GM12878 (cell line): ENCODE data around the gene AOPEP. TPM values are rescaled to one million over a fixed set of nuclear protein-coding genes. Genes with fewer than 3 reads are reported as not detected.

Experiments
- ATAC-seq: fragments of 200-7000 bp; cut with Tn5 transposase; 3 replicates; pipeline ENCODE4 v1.9.1; 2020; ENCODE audit warnings: mild to moderate bottlenecking, moderate library complexity
- BruUV-seq: library from RNA; stranded (reverse); fragments of 400-500 nt; replicated peaks from 2 replicates; lab custom pipeline; 2021; lab: Mats Ljungman, UMichigan
- CTCF ChIA-PET: fragments of 300-600 bp; sonication (Branson Sonifier 250); formaldehyde crosslinking; extraction: SDS; loops from one replicate; lab custom pipeline; 2021; ENCODE audit warnings: inconsistent platforms; lab: Yijun Ruan, JAX
- POLR2A ChIA-PET: fragments of 350-600 bp; formaldehyde crosslinking; extraction: SDS; loops from one replicate; lab custom pipeline; 2021; ENCODE audit warnings: inconsistent platforms; lab: Charles Lee
- RAD21 ChIA-PET: fragments of 300-600 bp; sonication (Branson Sonifier 250); formaldehyde crosslinking; loops from one replicate; lab custom pipeline; 2023; ENCODE audit warnings: antibody characterized with exemption; ENCODE audit not compliant: unreplicated experiment; lab: Charles Lee
- SMC1A ChIA-PET: fragments of 300-600 bp; sonication (Branson Sonifier 250); formaldehyde crosslinking; loops from one replicate; lab custom pipeline; 2023; ENCODE audit not compliant: unreplicated experiment, uncharacterized antibody; lab: Charles Lee
- DNase-seq: peaks from one replicate; pipeline ENCODE4 v3.0.0-alpha.2; 2011; ENCODE audit warnings: low read depth, low spot score
- FAIRE-seq: peaks from 3 replicates; lab custom pipeline; 2011; peaks lifted over from hg19 to GRCh38; lab: Jason Lieb, UNC
- H2AFZ ChIP-seq: 2 replicates; pipeline ENCODE4 v1.6.0; 2011; ENCODE audit warnings: low read depth, low read length, control low read depth; ENCODE audit not compliant: control insufficient read depth
- H3K27ac ChIP-seq: 2 replicates; pipeline ENCODE4 v1.5.1; 2011; ENCODE audit warnings: control low read depth; ENCODE audit not compliant: control insufficient read depth, insufficient read depth
- H3K27me3 ChIP-seq, 2 experiments: replicated peaks in 1 of 2; 2 replicates each; pipeline versions ENCODE4 v1.6.0 to v1.6.1; 2011; ENCODE audit warnings: low read length in 1 of 2; ENCODE audit not compliant: control insufficient read depth in 2 of 2, insufficient read depth in 2 of 2
- H3K36me3 ChIP-seq, 2 experiments: 2 replicates each; pipeline ENCODE4 v1.5.1; 2011; ENCODE audit warnings: low read length in 1 of 2; ENCODE audit not compliant: control insufficient read depth in 2 of 2, insufficient read depth in 2 of 2
- H3K4me1 ChIP-seq: 2 replicates; pipeline ENCODE4 v1.6.1; 2011; ENCODE audit warnings: mild to moderate bottlenecking, low read length, moderate library complexity, mixed read lengths; ENCODE audit not compliant: control insufficient read depth, insufficient read depth
- H3K4me2 ChIP-seq: 2 replicates; pipeline ENCODE4 v1.6.0; 2011; ENCODE audit warnings: control low read depth; ENCODE audit not compliant: control insufficient read depth, insufficient read depth
- H3K4me3 ChIP-seq: fragments of 200-600 bp; sonication (generic); 2 replicates; pipeline ENCODE4 v1.5.1; 2016
- H3K79me2 ChIP-seq: 2 replicates; pipeline ENCODE4 v1.6.0; 2011; ENCODE audit warnings: low read length; ENCODE audit not compliant: control insufficient read depth, insufficient read depth
- H3K9ac ChIP-seq: 2 replicates; pipeline ENCODE4 v1.8.0; 2011; ENCODE audit warnings: low read length, control low read depth, mixed read lengths; ENCODE audit not compliant: control insufficient read depth, insufficient read depth
- H3K9me3 ChIP-seq: replicated peaks from 3 replicates; pipeline ENCODE4 v1.5.1; 2011; ENCODE audit warnings: mild to moderate bottlenecking, low read length; ENCODE audit not compliant: control insufficient read depth, insufficient read depth
- H4K20me1 ChIP-seq: 2 replicates; pipeline ENCODE4 v1.6.0; 2011; ENCODE audit not compliant: control insufficient read depth, insufficient read depth
- CBFB ChIP-seq: IDR thresholded peaks from 2 replicates; pipeline ENCODE4 v1.6.1; 2016; ENCODE audit warnings: antibody characterized with exemption, low read depth
- CBX5 ChIP-seq: sonication (generic); IDR thresholded peaks from 2 replicates; pipeline ENCODE4 v1.6.1; 2016; ENCODE audit warnings: low read depth, moderate library complexity, mild to moderate bottlenecking, inconsistent platforms
- CREB1 ChIP-seq: IDR thresholded peaks from 2 replicates; pipeline ENCODE4 v1.6.1; 2012; ENCODE audit warnings: low read depth, mild to moderate bottlenecking, inconsistent platforms
- GATAD2B ChIP-seq: fragments of 450-650 bp; conservative IDR thresholded peaks from 2 replicates; pipeline ENCODE4 v1.6.1; 2017; ENCODE audit warnings: low read depth, mild to moderate bottlenecking, moderate library complexity
- MAX ChIP-seq: IDR thresholded peaks from 2 replicates; pipeline ENCODE4 v1.6.1; 2012; ENCODE audit warnings: low read depth, low read length, improper control_type of control experiment
- MEF2B ChIP-seq: fragments of 450-650 bp; IDR thresholded peaks from 2 replicates; pipeline ENCODE4 v1.6.1; 2018; ENCODE audit warnings: mild to moderate bottlenecking, moderate library complexity; ENCODE audit not compliant: partially characterized antibody, poor library complexity, severe bottlenecking
- PML ChIP-seq: IDR thresholded peaks from 2 replicates; pipeline ENCODE4 v1.6.1; 2012; ENCODE audit warnings: low read length, inconsistent platforms
- TCF3 ChIP-seq: IDR thresholded peaks from 2 replicates; pipeline ENCODE4 v1.6.1; 2012; ENCODE audit warnings: low read depth, mild to moderate bottlenecking, low read length, borderline replicate concordance; ENCODE audit not compliant: insufficient read depth
- WRNIP1 ChIP-seq: IDR thresholded peaks from 2 replicates; pipeline ENCODE4 v1.6.1; 2011; ENCODE audit warnings: low read depth, low read length, improper control_type of control experiment, borderline replicate concordance
- YBX1 ChIP-seq: fragments of 450-650 bp; IDR thresholded peaks from 2 replicates; pipeline ENCODE4 v1.6.1; 2016; ENCODE audit warnings: antibody characterized with exemption
- WGBS: methylation state at CpG from one replicate; pipeline ENCODE4 v1.1.6; 2016; ENCODE audit warnings: low lambda C conversion rate; ENCODE audit not compliant: insufficient replicate concordance, insufficient coverage; ENCODE audit errors: missing lambda C conversion rate; 5-methylcytosine and 5-hydroxymethylcytosine counted together
- in situ Hi-C: fragments of 300-500 bp; cut with MboI; formaldehyde crosslinking; loops from 9 replicates; pipeline ENCODE4 v1.14.3; 2018; ENCODE audit warnings: mixed read lengths
- intact Hi-C: fragments of 100-400 bp; cut with micrococcal nuclease; formaldehyde crosslinking; loops from one replicate; pipeline ENCODE4 v1.14.2; 2022; ENCODE audit not compliant: unreplicated experiment
- polyA plus RNA-seq, 11 experiments: library from polyadenylated mRNA; depleted of rRNA in 4 of 11; unstranded in 6 of 11; stranded (reverse) in 5 of 11; fragments of >200 nt; fragmentation: Nextera tagmentation in 4 of 11; fragmentation: Illumina TruSeq in 1 of 11; extraction: Ambion mirVana in 4 of 11; extraction: Trizol in 1 of 11; gene quantifications; 1 replicate in 1 of 11; 2 replicates in 10 of 11; pipeline versions ENCODE4 v1.2.1 to v1.2.3, GENCODE V29; 2011 to 2016; ENCODE audit warnings: inconsistent platforms in 2 of 11, missing spikeins in 2 of 11, low read depth in 1 of 11
- total RNA-seq, 4 experiments: library from RNA; depleted of rRNA in 3 of 4; stranded (reverse); fragments of >200 nt in 3 of 4; fragmentation: Illumina TruSeq in 1 of 4; extraction: Trizol in 1 of 4; gene quantifications; 2 replicates each; pipeline versions ENCODE4 v1.2.1 to v1.2.3, GENCODE V29; 2013 to 2021

The AOPEP gene
- total and polyA plus RNA-seq, 10 of the 15 experiments (the other 5 are each of a cell fraction or from before 2014, with no cell fraction given), result 2.3 to 16.9 (median 10.1) TPM

DNA sequence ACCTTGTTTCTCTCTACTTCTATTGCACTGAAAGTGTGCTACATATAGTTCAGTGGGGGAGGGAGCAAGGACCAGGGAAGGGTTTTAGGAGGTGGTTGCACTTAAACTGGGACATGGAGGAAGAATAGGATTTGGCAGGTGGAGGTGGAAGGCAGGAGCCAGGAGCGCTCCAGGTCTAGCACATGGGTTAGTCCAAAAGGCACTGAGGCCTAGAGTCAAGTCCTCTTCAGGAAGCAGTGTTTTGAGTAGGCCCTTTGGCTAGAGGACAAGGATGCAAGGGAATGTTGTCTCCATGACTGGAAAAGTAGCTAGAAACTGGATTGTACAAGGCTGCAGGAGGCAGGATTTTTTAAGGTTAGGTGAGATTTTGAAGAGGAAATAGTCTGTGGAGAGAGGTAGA lies 31.5 kb downstream of the AOPEP start:
- H2AFZ ChIP-seq, result no peak overlapping the region
- intact Hi-C loops, result no loop called here
- TF ChIP-seq GATAD2B (no peak), CBFB (no peak), TCF3 (no peak), MAX (no peak), CBX5 (no peak), MEF2B (no peak), PML (no peak), YBX1 (no peak), WRNIP1 (no peak), CREB1 (no peak)

More for the DNA sequence above, 31.5 kb downstream of the AOPEP start:
- in situ Hi-C loops, result no loop called here
- POLR2A ChIA-PET, result no interaction called here
- 0 out of 4 replicates have a peak, but pooled peaks cover 0 to 4% of the 10 kb centered on the region in 2 experiments for H3K36me3 ChIP-seq
- H3K9me3 ChIP-seq, result no peaks in the 10 kb centered on the region
- SMC1A ChIA-PET, result no interaction called here
- H3K4me1 ChIP-seq, result no peaks in the 10 kb centered on the region
- H3K4me2 ChIP-seq, result no peak overlapping the region
- no peaks in the 10 kb centered on the region for H3K27me3 ChIP-seq
- RAD21 ChIA-PET, result no interaction called here
- DNase-seq (no peak), FAIRE-seq (no peak), ATAC-seq (no peak)
- no peaks in the 10 kb centered on the region for H3K79me2 ChIP-seq
- H3K9ac ChIP-seq, result no peak overlapping the region
- H3K4me3 ChIP-seq, result no peak overlapping the region
- no TSS peak for BruUV-seq
- no peaks in the 10 kb centered on the region for H4K20me1 ChIP-seq
- CTCF ChIA-PET, result no interaction called here
- WGBS, result 100% methylated on average over 1 of the region's 1 CpG
- H3K27ac ChIP-seq, result no peak overlapping the region
